SK-N-SH (cell line): ENCODE measurements around the gene LTB4R2. TPM values are rescaled to one million over a fixed set of nuclear protein-coding genes. Genes with fewer than 3 reads are reported as not detected.

Experiments used
- CTCF ChIA-PET: fragments of 300-600, 350-600 bp; formaldehyde crosslinking; extraction: SDS; loops from one replicate; lab custom pipeline; 2021; lab: Yijun Ruan, JAX
- POLR2A ChIA-PET: fragments of 350-600 bp; sonication (Branson Sonifier 250); formaldehyde crosslinking; extraction: SDS; loops from one replicate; lab custom pipeline; 2020; ENCODE audit warnings: antibody characterized with exemption, inconsistent platforms; lab: Yijun Ruan, JAX
- DNase-seq: peaks from one replicate; pipeline ENCODE4 v3.0.0; 2012
- H2AFZ ChIP-seq: fragments of 200-600 bp; sonication (generic); 2 replicates; pipeline ENCODE4 v1.8.1; 2016; ENCODE audit warnings: antibody characterized with exemption, mild to moderate bottlenecking, low read depth
- H3F3A ChIP-seq: fragments of 200-600 bp; sonication (generic); replicated peaks from 2 replicates; pipeline ENCODE3; 2016; ENCODE audit warnings: antibody characterized with exemption, mild to moderate bottlenecking; ENCODE audit not compliant: insufficient read depth
- H3K27ac ChIP-seq, 2 experiments: fragments of 200-500 bp in 1 of 2; fragments of 200-600 bp in 1 of 2; sonication (Bioruptor generic) in 1 of 2; sonication (generic), shearing (Covaris generic) in 1 of 2; 2 replicates each; pipeline versions ENCODE4 v1.5.1 to v1.6.1; 2014 to 2016; ENCODE audit warnings: low read depth in 2 of 2, inconsistent platforms in 1 of 2, low read length in 1 of 2, mild to moderate bottlenecking in 1 of 2, mixed read lengths in 1 of 2
- H3K27me3 ChIP-seq: fragments of 200-600 bp; sonication (generic), shearing (Covaris generic); 2 replicates; pipeline ENCODE4 v1.6.1; 2016; ENCODE audit warnings: mixed run types; ENCODE audit not compliant: insufficient read depth
- H3K36me3 ChIP-seq, 2 experiments: fragments of 200-500 bp in 1 of 2; fragments of 200-600 bp in 1 of 2; sonication (Bioruptor generic) in 1 of 2; sonication (generic) in 1 of 2; replicated peaks in 1 of 2; 2 replicates each; pipeline versions ENCODE3 to v1.5.1; 2014 to 2016; ENCODE audit warnings: low read length in 1 of 2, mild to moderate bottlenecking in 1 of 2; ENCODE audit not compliant: insufficient read depth in 2 of 2, control insufficient read depth in 1 of 2
- H3K4me1 ChIP-seq, 2 experiments: fragments of 200-500 bp in 1 of 2; fragments of 200-600 bp in 1 of 2; sonication (Bioruptor generic) in 1 of 2; sonication (generic), shearing (Covaris generic) in 1 of 2; 2 replicates each; pipeline versions ENCODE4 v1.5.1 to v1.6.1; 2014 to 2016; ENCODE audit warnings: low read depth in 1 of 2, low read length in 1 of 2, mixed run types in 1 of 2; ENCODE audit not compliant: insufficient read depth in 2 of 2, control insufficient read depth in 1 of 2
- H3K4me2 ChIP-seq: fragments of 200-600 bp; sonication (generic), shearing (Covaris generic); 2 replicates; pipeline ENCODE4 v1.6.1; 2017; ENCODE audit warnings: mixed run types
- H3K4me3 ChIP-seq, 2 experiments: fragments of 200-500 bp in 1 of 2; fragments of 200-600 bp in 1 of 2; sonication (Bioruptor generic) in 1 of 2; sonication (generic), shearing (Covaris generic) in 1 of 2; 2 replicates each; pipeline versions ENCODE4 v1.5.1 to v1.8.1; 2014 to 2016; ENCODE audit warnings: low read depth in 2 of 2, inconsistent platforms in 1 of 2, low read length in 1 of 2, mild to moderate bottlenecking in 1 of 2, mixed read lengths in 1 of 2, moderate library complexity in 1 of 2
- H3K79me2 ChIP-seq: fragments of 200-600 bp; sonication (generic); 2 replicates; pipeline ENCODE4 v1.8.1; 2017; ENCODE audit warnings: mild to moderate bottlenecking; ENCODE audit not compliant: insufficient read depth
- H3K9ac ChIP-seq: fragments of 200-600 bp; sonication (generic); 2 replicates; pipeline ENCODE4 v1.6.1; 2017; ENCODE audit warnings: mixed run types
- H3K9me2 ChIP-seq: fragments of 200-600 bp; sonication (generic); 2 replicates; pipeline ENCODE4 v1.6.1; 2017; ENCODE audit warnings: mixed run types
- H3K9me3 ChIP-seq: fragments of 200-600 bp; sonication (generic); 2 replicates; pipeline ENCODE4 v1.6.1; 2017; ENCODE audit warnings: mixed run types, mild to moderate bottlenecking, moderate library complexity
- H4K20me1 ChIP-seq: fragments of 200-600 bp; sonication (generic); 2 replicates; pipeline ENCODE4 v1.6.1; 2017; ENCODE audit warnings: mild to moderate bottlenecking, mixed run types; ENCODE audit not compliant: insufficient read depth
- CTCF ChIP-seq: fragments of 200-600 bp; sonication (generic); IDR thresholded peaks from 2 replicates; pipeline ENCODE4 v1.6.1; 2017; ENCODE audit warnings: antibody characterized with exemption, mild to moderate bottlenecking, moderate library complexity
- ELF1 ChIP-seq: IDR thresholded peaks from 2 replicates; pipeline ENCODE4 v1.4.0; 2012
- JUND ChIP-seq: IDR thresholded peaks from 2 replicates; pipeline ENCODE4 v1.4.0; 2012
- MEF2A ChIP-seq: IDR thresholded peaks from 2 replicates; pipeline ENCODE4 v1.4.0; 2012; ENCODE audit warnings: low read depth, borderline replicate concordance
- NRF1 ChIP-seq: IDR thresholded peaks from 2 replicates; pipeline ENCODE4 v1.6.1; 2012; ENCODE audit warnings: low read depth, mild to moderate bottlenecking, low read length
- RAD21 ChIP-seq: IDR thresholded peaks from 2 replicates; pipeline ENCODE4 v1.6.1; 2012; ENCODE audit warnings: mild to moderate bottlenecking, low read length
- RCOR1 ChIP-seq: fragments of 150-350 bp; IDR thresholded peaks from 2 replicates; pipeline ENCODE4 v1.6.1; 2017; ENCODE audit warnings: antibody characterized with exemption, low read length
- RXRA ChIP-seq: IDR thresholded peaks from 2 replicates; pipeline ENCODE4 v1.4.0; 2012; ENCODE audit warnings: low read depth, mild to moderate bottlenecking, borderline replicate concordance
- USF2 ChIP-seq: fragments of 150-350 bp; IDR thresholded peaks from 2 replicates; pipeline ENCODE4 v1.6.1; 2017; ENCODE audit warnings: antibody characterized with exemption, low read length, low read depth, borderline replicate concordance
- WGBS: methylation state at CpG from one replicate; pipeline ENCODE4 v1.1.6; 2017; ENCODE audit warnings: low lambda C conversion rate; 5-methylcytosine and 5-hydroxymethylcytosine counted together
- polyA plus RNA-seq, 3 experiments: library from polyadenylated mRNA; depleted of rRNA; stranded (reverse); fragments of >200 nt; gene quantifications; 2 replicates each; pipeline ENCODE4 v1.2.3, GENCODE V29; 2012
- TF ChIP-seq, protein P1 (sequence below): IDR thresholded peaks from 2 replicates; pipeline ENCODE4 v1.6.1; 2012; ENCODE audit warnings: mild to moderate bottlenecking, low read depth, low read length, moderate library complexity
- TF ChIP-seq, protein P2 (sequence below): IDR thresholded peaks from 2 replicates; pipeline ENCODE4 v1.4.0; 2012; ENCODE audit warnings: low read depth, borderline replicate concordance

Gene LTB4R2
- polyA plus RNA-seq, 1 of the 3 experiments (the other 2 are of a cell fraction), result 8.2 TPM

DNA sequence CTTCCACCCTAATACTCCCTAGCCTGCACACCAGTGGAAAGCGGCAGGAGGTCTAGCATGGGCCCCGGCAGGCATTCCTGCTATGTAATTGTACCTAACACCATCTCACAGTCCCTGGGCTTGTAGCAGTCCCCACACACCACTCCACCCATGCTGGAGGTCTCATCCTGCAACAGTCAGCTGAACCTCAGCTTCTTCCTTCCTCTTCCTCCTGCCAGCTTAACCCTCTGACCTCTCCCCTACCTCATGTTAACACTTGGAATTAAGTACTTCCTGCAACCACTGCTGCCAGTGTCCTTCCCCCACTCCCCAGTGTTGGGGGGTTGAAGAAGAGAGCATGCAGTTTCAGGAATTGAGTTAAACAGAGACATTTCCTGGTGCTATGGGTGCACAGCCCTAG is 17.4 kb downstream of the LTB4R2 start:
- no peaks in the 10 kb centered on the region for H3K27me3 ChIP-seq
- no peak overlapping the region for H3K4me2 ChIP-seq
- no peaks in the 10 kb centered on the region for H3F3A ChIP-seq
- H3K9me2 ChIP-seq, result no peaks in the 10 kb centered on the region
- TF ChIP-seq, protein P1, sequence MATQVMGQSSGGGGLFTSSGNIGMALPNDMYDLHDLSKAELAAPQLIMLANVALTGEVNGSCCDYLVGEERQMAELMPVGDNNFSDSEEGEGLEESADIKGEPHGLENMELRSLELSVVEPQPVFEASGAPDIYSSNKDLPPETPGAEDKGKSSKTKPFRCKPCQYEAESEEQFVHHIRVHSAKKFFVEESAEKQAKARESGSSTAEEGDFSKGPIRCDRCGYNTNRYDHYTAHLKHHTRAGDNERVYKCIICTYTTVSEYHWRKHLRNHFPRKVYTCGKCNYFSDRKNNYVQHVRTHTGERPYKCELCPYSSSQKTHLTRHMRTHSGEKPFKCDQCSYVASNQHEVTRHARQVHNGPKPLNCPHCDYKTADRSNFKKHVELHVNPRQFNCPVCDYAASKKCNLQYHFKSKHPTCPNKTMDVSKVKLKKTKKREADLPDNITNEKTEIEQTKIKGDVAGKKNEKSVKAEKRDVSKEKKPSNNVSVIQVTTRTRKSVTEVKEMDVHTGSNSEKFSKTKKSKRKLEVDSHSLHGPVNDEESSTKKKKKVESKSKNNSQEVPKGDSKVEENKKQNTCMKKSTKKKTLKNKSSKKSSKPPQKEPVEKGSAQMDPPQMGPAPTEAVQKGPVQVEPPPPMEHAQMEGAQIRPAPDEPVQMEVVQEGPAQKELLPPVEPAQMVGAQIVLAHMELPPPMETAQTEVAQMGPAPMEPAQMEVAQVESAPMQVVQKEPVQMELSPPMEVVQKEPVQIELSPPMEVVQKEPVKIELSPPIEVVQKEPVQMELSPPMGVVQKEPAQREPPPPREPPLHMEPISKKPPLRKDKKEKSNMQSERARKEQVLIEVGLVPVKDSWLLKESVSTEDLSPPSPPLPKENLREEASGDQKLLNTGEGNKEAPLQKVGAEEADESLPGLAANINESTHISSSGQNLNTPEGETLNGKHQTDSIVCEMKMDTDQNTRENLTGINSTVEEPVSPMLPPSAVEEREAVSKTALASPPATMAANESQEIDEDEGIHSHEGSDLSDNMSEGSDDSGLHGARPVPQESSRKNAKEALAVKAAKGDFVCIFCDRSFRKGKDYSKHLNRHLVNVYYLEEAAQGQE, result no peak
- TF ChIP-seq RXRA (no peak), ELF1 (no peak), RCOR1 (no peak), CTCF (no peak), RAD21 (no peak), MEF2A (no peak), USF2 (no peak), JUND (no peak), NRF1 (no peak)
- TF ChIP-seq, protein P2, sequence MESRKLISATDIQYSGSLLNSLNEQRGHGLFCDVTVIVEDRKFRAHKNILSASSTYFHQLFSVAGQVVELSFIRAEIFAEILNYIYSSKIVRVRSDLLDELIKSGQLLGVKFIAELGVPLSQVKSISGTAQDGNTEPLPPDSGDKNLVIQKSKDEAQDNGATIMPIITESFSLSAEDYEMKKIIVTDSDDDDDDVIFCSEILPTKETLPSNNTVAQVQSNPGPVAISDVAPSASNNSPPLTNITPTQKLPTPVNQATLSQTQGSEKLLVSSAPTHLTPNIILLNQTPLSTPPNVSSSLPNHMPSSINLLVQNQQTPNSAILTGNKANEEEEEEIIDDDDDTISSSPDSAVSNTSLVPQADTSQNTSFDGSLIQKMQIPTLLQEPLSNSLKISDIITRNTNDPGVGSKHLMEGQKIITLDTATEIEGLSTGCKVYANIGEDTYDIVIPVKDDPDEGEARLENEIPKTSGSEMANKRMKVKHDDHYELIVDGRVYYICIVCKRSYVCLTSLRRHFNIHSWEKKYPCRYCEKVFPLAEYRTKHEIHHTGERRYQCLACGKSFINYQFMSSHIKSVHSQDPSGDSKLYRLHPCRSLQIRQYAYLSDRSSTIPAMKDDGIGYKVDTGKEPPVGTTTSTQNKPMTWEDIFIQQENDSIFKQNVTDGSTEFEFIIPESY, result no peak
- H3K79me2 ChIP-seq, result no peaks in the 10 kb centered on the region
- DNase-seq, result no peak
- no peak overlapping the region for H3K27ac ChIP-seq
- POLR2A ChIA-PET, result interaction anchor here (1.3 to 1.7 kb wide), 2 partner anchors 109 to 115 kb away, joined by 4 read pairs; partner anchors contain the start of gene SDR39U1
- H4K20me1 ChIP-seq, result no peaks in the 10 kb centered on the region
- H3K9me3 ChIP-seq, result no peaks in the 10 kb centered on the region
- H3K4me3 ChIP-seq, result no peak overlapping the region
- no peak overlapping the region for H2AFZ ChIP-seq
- no peaks in the 10 kb centered on the region for H3K36me3 ChIP-seq
- H3K9ac ChIP-seq, result no peak overlapping the region
- H3K4me1 ChIP-seq, result peaks cover 0 to 7% of the 10 kb centered on the region in 2 experiments; a peak in 1 of 4 replicates
- 69% methylated on average over 2 of the region's 2 CpGs for WGBS
- CTCF ChIA-PET, result interaction anchor here (0.6 to 14.6 kb wide), 14 partner anchors 9 to 115 kb away, joined by 3 to 115 read pairs (median 5); partner anchors contain the start of genes CBLN3, CIDEB, KHNYN and LTB4R
